HL-60 (cell line): Measurements from ENCODE around the gene DDAH1.

Source experiments
- DNase-seq, 2 experiments: peaks; one replicate each; pipeline ENCODE4 v3.0.0-alpha.2; 2010 to 2020; ENCODE audit warnings: low read depth in 1 of 2, low spot score in 1 of 2
- H3K27ac ChIP-seq: fragments of 250-450 bp; sonication (Bioruptor Pico); replicated peaks from 2 replicates; pipeline ENCODE4 v1.5.1; 2020; ENCODE audit warnings: mild to moderate bottlenecking, moderate library complexity
- H3K27me3 ChIP-seq: fragments of 250-450 bp; sonication (Bioruptor Pico); 2 replicates; pipeline ENCODE4 v1.5.1; 2021; ENCODE audit warnings: mild to moderate bottlenecking, moderate library complexity; ENCODE audit not compliant: insufficient read depth, poor library complexity, severe bottlenecking
- H3K4me3 ChIP-seq: replicated peaks from 2 replicates; pipeline ENCODE4 v1.5.1; 2011; ENCODE audit warnings: mild to moderate bottlenecking, control low read depth, low read length; ENCODE audit not compliant: insufficient read depth
- GABPA ChIP-seq: IDR thresholded peaks from 2 replicates; pipeline ENCODE4 v1.6.1; 2012; ENCODE audit warnings: low read depth
- POLR2AphosphoS5 ChIP-seq: IDR thresholded peaks from 2 replicates; pipeline ENCODE4 v1.6.1; 2012; ENCODE audit warnings: low read depth
- REST ChIP-seq: IDR thresholded peaks from 2 replicates; pipeline ENCODE4 v1.6.1; 2012; ENCODE audit warnings: low read depth; ENCODE audit not compliant: insufficient replicate concordance
- SPI1 ChIP-seq: IDR thresholded peaks from 2 replicates; pipeline ENCODE4 v1.6.1; 2012; ENCODE audit warnings: low read depth, mild to moderate bottlenecking, borderline replicate concordance
- TF ChIP-seq, protein P1 (sequence below): IDR thresholded peaks from one replicate; pipeline ENCODE4 v1.5.1; 2011; ENCODE audit warnings: low read length, control low read depth, inconsistent platforms; ENCODE audit not compliant: insufficient read depth

The DDAH1 gene

GRCh38 chr1:85373378-85373708 is 91.6 kb downstream of the DDAH1 start:
- no peak overlapping the region for H3K27ac ChIP-seq
- DNase-seq, result no peak
- H3K4me3 ChIP-seq, result no peak overlapping the region
- H3K27me3 ChIP-seq, result peaks cover 3% of the 10 kb centered on the region
- TF ChIP-seq REST, result no peak
- no peak for TF ChIP-seq GABPA
- no peak for TF ChIP-seq POLR2AphosphoS5
- TF ChIP-seq, protein P1, sequence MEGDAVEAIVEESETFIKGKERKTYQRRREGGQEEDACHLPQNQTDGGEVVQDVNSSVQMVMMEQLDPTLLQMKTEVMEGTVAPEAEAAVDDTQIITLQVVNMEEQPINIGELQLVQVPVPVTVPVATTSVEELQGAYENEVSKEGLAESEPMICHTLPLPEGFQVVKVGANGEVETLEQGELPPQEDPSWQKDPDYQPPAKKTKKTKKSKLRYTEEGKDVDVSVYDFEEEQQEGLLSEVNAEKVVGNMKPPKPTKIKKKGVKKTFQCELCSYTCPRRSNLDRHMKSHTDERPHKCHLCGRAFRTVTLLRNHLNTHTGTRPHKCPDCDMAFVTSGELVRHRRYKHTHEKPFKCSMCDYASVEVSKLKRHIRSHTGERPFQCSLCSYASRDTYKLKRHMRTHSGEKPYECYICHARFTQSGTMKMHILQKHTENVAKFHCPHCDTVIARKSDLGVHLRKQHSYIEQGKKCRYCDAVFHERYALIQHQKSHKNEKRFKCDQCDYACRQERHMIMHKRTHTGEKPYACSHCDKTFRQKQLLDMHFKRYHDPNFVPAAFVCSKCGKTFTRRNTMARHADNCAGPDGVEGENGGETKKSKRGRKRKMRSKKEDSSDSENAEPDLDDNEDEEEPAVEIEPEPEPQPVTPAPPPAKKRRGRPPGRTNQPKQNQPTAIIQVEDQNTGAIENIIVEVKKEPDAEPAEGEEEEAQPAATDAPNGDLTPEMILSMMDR, result no peak
- TF ChIP-seq SPI1, result no peak

DNA sequence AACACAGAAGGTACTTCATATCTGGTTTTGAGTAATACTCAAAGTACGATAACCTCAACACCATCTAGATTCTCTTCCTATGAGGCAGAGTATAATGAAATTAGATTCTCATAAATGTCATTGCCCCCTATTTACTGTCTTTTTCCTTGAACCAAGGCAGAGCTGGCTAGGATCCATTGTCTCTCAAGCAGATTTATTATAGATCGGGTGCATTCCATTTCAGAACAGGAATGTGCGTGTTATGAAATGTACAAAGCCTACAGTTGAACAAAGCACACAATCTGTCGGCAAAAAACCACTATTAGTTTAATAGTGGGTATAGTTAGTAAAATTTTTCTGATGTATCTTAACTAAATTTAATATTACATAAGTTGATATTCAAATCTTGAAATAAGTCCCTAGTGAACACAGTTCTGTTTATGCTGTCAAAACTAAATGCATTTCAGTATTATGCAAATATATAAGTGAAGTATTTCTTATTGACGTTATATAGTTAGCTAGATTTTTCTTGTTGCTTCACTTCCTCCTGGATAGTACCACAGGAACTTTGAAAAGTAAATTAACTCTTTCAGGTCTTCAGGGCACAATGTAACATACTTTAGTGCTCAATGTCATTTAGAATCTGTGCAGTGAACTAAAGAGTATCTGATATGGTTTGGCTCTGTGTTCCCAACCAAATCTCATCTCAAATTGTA is 92.1 kb downstream of the DDAH1 start:
- no peak for DNase-seq
- TF ChIP-seq POLR2AphosphoS5 (no peak), REST (no peak), GABPA (no peak), SPI1 (no peak; the same call in 1 of the 2 replicates)
- TF ChIP-seq, protein P1, result no peak
- Histone ChIP-seq H3K4me3 (no peak overlapping the region), H3K27me3 (peaks cover 3% of the 10 kb centered on the region), H3K27ac (no peak overlapping the region)

- TF ChIP-seq, protein P1, result no peak
- TF ChIP-seq GABPA (no peak), POLR2AphosphoS5 (no peak), REST (no peak), SPI1 (no peak)
- no peak overlapping the region for H3K4me3 ChIP-seq
- H3K27me3 ChIP-seq, result peaks cover 3% of the 10 kb centered on the region
- no peak for DNase-seq
- no peak overlapping the region for H3K27ac ChIP-seq
These were observed 93.9 kb downstream of the DDAH1 start for GRCh38 chr1:85371021-85371420.
